H1 (cell line): Measurements from ENCODE around the gene ARHGAP8. TPM values are rescaled to one million over a fixed set of nuclear protein-coding genes. Genes with fewer than 3 reads are reported as not detected.

Experiments used
- CTCF ChIA-PET: fragments of 300-600 bp; sonication (Branson Sonifier 250); formaldehyde crosslinking; loops from one replicate; lab custom pipeline; 2021; ENCODE audit not compliant: partially characterized antibody; lab: Charles Lee
- POLR2A ChIA-PET: fragments of 300-600 bp; sonication (Branson Sonifier 250); formaldehyde crosslinking; loops from one replicate; lab custom pipeline; 2021; ENCODE audit warnings: inconsistent platforms; ENCODE audit not compliant: partially characterized antibody; lab: Charles Lee
- DNase-seq, 2 experiments: peaks; one replicate each; pipeline versions ENCODE4 v3.0.0 to v3.0.0-alpha.2; 2010 to 2022; ENCODE audit warnings: low spot score in 2 of 2, low read depth in 1 of 2, mixed read lengths in 1 of 2
- FAIRE-seq: peaks from 2 replicates; lab custom pipeline; 2011; peaks lifted over from hg19 to GRCh38; lab: Jason Lieb, UNC
- H2AFZ ChIP-seq: 2 replicates; pipeline ENCODE4 v1.8.1; 2012; ENCODE audit warnings: low read length, inconsistent platforms
- H2AK5ac ChIP-seq: 2 replicates; pipeline ENCODE4 v1.6.1; 2013; ENCODE audit warnings: low read depth, low read length
- H2BK120ac ChIP-seq: replicated peaks from 2 replicates; pipeline ENCODE3; 2013; ENCODE audit warnings: low read depth, low read length, inconsistent platforms
- H2BK12ac ChIP-seq: 2 replicates; pipeline ENCODE4 v1.6.1; 2013; ENCODE audit warnings: low read depth, low read length
- H2BK15ac ChIP-seq: 2 replicates; pipeline ENCODE4 v1.6.1; 2013; ENCODE audit warnings: low read length
- H2BK20ac ChIP-seq: 2 replicates; pipeline ENCODE4 v1.6.1; 2013; ENCODE audit warnings: low read length
- H2BK5ac ChIP-seq: 2 replicates; pipeline ENCODE4 v1.6.1; 2013; ENCODE audit warnings: low read depth, low read length
- H3K14ac ChIP-seq: 2 replicates; pipeline ENCODE4 v1.6.1; 2013; ENCODE audit warnings: inconsistent platforms; ENCODE audit not compliant: insufficient read length
- H3K18ac ChIP-seq: 2 replicates; pipeline ENCODE4 v1.6.1; 2013; ENCODE audit warnings: low read length; ENCODE audit errors: extremely low read depth
- H3K23ac ChIP-seq: 2 replicates; pipeline ENCODE4 v1.6.1; 2013; ENCODE audit warnings: inconsistent platforms; ENCODE audit not compliant: insufficient read length
- H3K23me2 ChIP-seq: 2 replicates; pipeline ENCODE4 v1.6.1; 2013; ENCODE audit warnings: low read depth, low read length
- H3K27ac ChIP-seq: 2 replicates; pipeline ENCODE4 v1.6.1; 2011; ENCODE audit warnings: low read depth, low read length, inconsistent platforms
- H3K27me3 ChIP-seq, 4 experiments: replicated peaks in 1 of 4; 1 replicate in 1 of 4; 2 replicates in 3 of 4; pipeline versions ENCODE4 v1.6.1 to v1.8.1; 2011 to 2013; ENCODE audit warnings: low read length in 3 of 4, mild to moderate bottlenecking in 3 of 4, inconsistent platforms in 2 of 4, mixed read lengths in 2 of 4, moderate library complexity in 1 of 4; ENCODE audit not compliant: control insufficient read depth in 3 of 4, insufficient read depth in 3 of 4; ENCODE audit errors: extremely low read depth in 1 of 4
- H3K36me3 ChIP-seq, 4 experiments: 2 replicates each; pipeline versions ENCODE4 v1.6.1 to v1.8.1; 2011 to 2013; ENCODE audit warnings: mild to moderate bottlenecking in 4 of 4, low read length in 3 of 4, moderate library complexity in 2 of 4, control low read depth in 1 of 4, inconsistent platforms in 1 of 4; ENCODE audit not compliant: insufficient read depth in 4 of 4, control insufficient read depth in 2 of 4
- H3K4ac ChIP-seq: replicated peaks from 2 replicates; pipeline ENCODE3; 2013; ENCODE audit warnings: low read length, low read depth, mixed read lengths, inconsistent platforms; ENCODE audit not compliant: insufficient read length
- H3K4me1 ChIP-seq, 4 experiments: replicated peaks in 1 of 4; 1 replicate in 1 of 4; 2 replicates in 3 of 4; pipeline versions ENCODE4 v1.6.1 to v1.8.1; 2011 to 2013; ENCODE audit warnings: low read length in 3 of 4, inconsistent platforms in 2 of 4, mixed read lengths in 1 of 4; ENCODE audit not compliant: insufficient read depth in 4 of 4, control insufficient read depth in 3 of 4
- H3K4me2 ChIP-seq, 2 experiments: 2 replicates each; pipeline versions ENCODE4 v1.6.1 to v1.8.1; 2011 to 2013; ENCODE audit warnings: low read depth in 2 of 2, low read length in 2 of 2, control low read depth in 1 of 2, inconsistent platforms in 1 of 2, mild to moderate bottlenecking in 1 of 2; ENCODE audit not compliant: insufficient read depth in 1 of 2
- H3K4me3 ChIP-seq, 4 experiments: fragments of 200-600, 300-600 bp in 1 of 4; sonication (generic), shearing (Covaris generic), sonication (Bioruptor Twin) in 1 of 4; 2 replicates each; pipeline versions ENCODE4 v1.5.1 to v1.8.1; 2011 to 2016; ENCODE audit warnings: low read length in 4 of 4, low read depth in 3 of 4, control low read depth in 2 of 4, inconsistent platforms in 2 of 4, mild to moderate bottlenecking in 2 of 4, mixed read lengths in 1 of 4, moderate library complexity in 1 of 4; ENCODE audit not compliant: insufficient read depth in 2 of 4; ENCODE audit errors: extremely low read depth in 1 of 4
- H3K56ac ChIP-seq: replicated peaks from 2 replicates; pipeline ENCODE3; 2013; ENCODE audit warnings: low read depth, mild to moderate bottlenecking, mixed read lengths, low read length, inconsistent platforms; ENCODE audit not compliant: insufficient read length
- H3K79me1 ChIP-seq: 2 replicates; pipeline ENCODE4 v1.6.1; 2013; ENCODE audit warnings: low read depth, low read length, control low read depth
- H3K79me2 ChIP-seq, 2 experiments: 2 replicates each; pipeline versions ENCODE4 v1.6.1 to v1.8.1; 2012 to 2013; ENCODE audit warnings: low read length in 2 of 2, mild to moderate bottlenecking in 2 of 2, inconsistent platforms in 1 of 2; ENCODE audit not compliant: insufficient read depth in 2 of 2, control insufficient read depth in 1 of 2
- H3K9ac ChIP-seq, 4 experiments: replicated peaks in 1 of 4; 1 replicate in 1 of 4; 2 replicates in 3 of 4; pipeline versions ENCODE4 v1.6.1 to v1.8.1; 2011 to 2013; ENCODE audit warnings: low read depth in 3 of 4, low read length in 3 of 4, control low read depth in 2 of 4, mild to moderate bottlenecking in 2 of 4, moderate library complexity in 2 of 4, inconsistent platforms in 1 of 4; ENCODE audit errors: extremely low read depth in 1 of 4
- H3K9me3 ChIP-seq, 2 experiments: 2 replicates each; pipeline versions ENCODE4 v1.6.1 to v1.8.1; 2012 to 2013; ENCODE audit warnings: mild to moderate bottlenecking in 2 of 2, moderate library complexity in 2 of 2, control low read depth in 1 of 2, inconsistent platforms in 1 of 2, low read depth in 1 of 2, low read length in 1 of 2, mixed read lengths in 1 of 2; ENCODE audit not compliant: insufficient read depth in 2 of 2
- H4K20me1 ChIP-seq, 2 experiments: replicated peaks in 1 of 2; 2 replicates each; pipeline versions ENCODE3 to v1.8.1; 2011 to 2013; ENCODE audit warnings: inconsistent platforms in 2 of 2, low read length in 2 of 2, mild to moderate bottlenecking in 1 of 2; ENCODE audit not compliant: insufficient read depth in 2 of 2, control insufficient read depth in 1 of 2
- H4K5ac ChIP-seq: 2 replicates; pipeline ENCODE4 v1.6.1; 2013; ENCODE audit warnings: low read length, low read depth, mixed read lengths, inconsistent platforms; ENCODE audit not compliant: insufficient read length
- H4K8ac ChIP-seq: 2 replicates; pipeline ENCODE4 v1.8.0; 2013; ENCODE audit warnings: mild to moderate bottlenecking, moderate library complexity, low read length, inconsistent platforms; ENCODE audit not compliant: insufficient read depth; ENCODE audit errors: extremely low read depth
- H4K91ac ChIP-seq: replicated peaks from 2 replicates; pipeline ENCODE3; 2013; ENCODE audit warnings: low read length, mixed read lengths, inconsistent platforms; ENCODE audit not compliant: insufficient read length
- MAFK ChIP-seq: IDR thresholded peaks from 2 replicates; pipeline ENCODE4 v1.6.1; 2012; ENCODE audit warnings: low read depth, mild to moderate bottlenecking, improper control_type of control experiment, low read length
- POLR2AphosphoS5 ChIP-seq: IDR thresholded peaks from 2 replicates; pipeline ENCODE4 v1.6.1; 2011; ENCODE audit warnings: low read depth, low read length
- WGBS, 2 experiments: shearing (Covaris generic) in 1 of 2; methylation state at CpG; one replicate each; pipeline versions ENCODE4 v1.1.6 to v1.1.7; 2013 to 2015; ENCODE audit warnings: low lambda C conversion rate in 2 of 2, mixed read lengths in 2 of 2, inconsistent platforms in 1 of 2, low coverage in 1 of 2, missing lambda C conversion rate in 1 of 2; ENCODE audit not compliant: insufficient replicate concordance in 2 of 2, insufficient coverage in 1 of 2, insufficient read length in 1 of 2; ENCODE audit errors: extremely low coverage in 1 of 2, missing lambda C conversion rate in 1 of 2; 5-methylcytosine and 5-hydroxymethylcytosine counted together
- polyA plus RNA-seq, 7 experiments: library from polyadenylated mRNA; depleted of rRNA in 3 of 7; stranded (reverse) in 5 of 7; unstranded in 2 of 7; fragments of >200 nt in 5 of 7; fragments of 200-250 nt in 2 of 7; gene quantifications; 1 replicate in 5 of 7; 2 replicates in 1 of 7; 4 replicates in 1 of 7; pipeline versions ENCODE4 v1.2.1 to v1.2.3, GENCODE V29; 2011 to 2013; ENCODE audit warnings: missing spikeins in 2 of 7, mixed read lengths in 2 of 7
- total RNA-seq: library from RNA; stranded (reverse); fragmentation: NEBNext Ultra II Directional; extraction: Animal tissue kit (Norgen Biotek cat#: 25700); gene quantifications from 2 replicates; pipeline ENCODE4 v1.2.1, GENCODE V29; 2021

Gene ARHGAP8
- total and polyA plus RNA-seq, 2 of the 8 experiments (the other 6 are each of a cell fraction or from before 2014, with no cell fraction given), result 35.6 to 47.7 TPM

- H3K9me3 ChIP-seq, result no peaks in the 10 kb centered on the region
- 0 out of 8 replicates have a peak overlapping the region, but pooled peaks of 1 of the 4 experiments have one; percentile 51 for H3K4me3 ChIP-seq
- H3K56ac ChIP-seq, result no peak overlapping the region
- peaks cover 8 to 20% of the 10 kb centered on the region in 2 experiments for H4K20me1 ChIP-seq
- H3K79me2 ChIP-seq, result peaks cover 0 to 53% of the 10 kb centered on the region in 2 experiments; a peak in 2 of 4 replicates
- WGBS, 2 experiments, result 87% methylated on average over 7 of the region's 7 CpGs; no CpG with 5 or more reads in 1 of the 2 experiments
- FAIRE-seq (no peak), DNase-seq (no peak)
- H4K8ac ChIP-seq, result no peak overlapping the region
- no peak overlapping the region for H3K9ac ChIP-seq
- peak overlapping the region; percentile 63 to 86; a peak in 3 of 4 replicates for H3K4me2 ChIP-seq
- peaks cover 3% of the 10 kb centered on the region; the same call in 1 of the 2 replicates for H3K79me1 ChIP-seq
- peaks cover 5% of the 10 kb centered on the region for H3K23me2 ChIP-seq
- peaks cover 4 to 29% (median 19%) of the 10 kb centered on the region in 4 experiments for H3K4me1 ChIP-seq
- no peak overlapping the region for H4K91ac ChIP-seq
- H2BK120ac ChIP-seq, result no peak overlapping the region
- no peak overlapping the region for H3K23ac ChIP-seq
- no peaks in the 10 kb centered on the region for H3K36me3 ChIP-seq
- peak overlapping the region; percentile 47; the same call in 1 of the 2 replicates for H2BK5ac ChIP-seq
- peak overlapping the region; percentile 68; the same call in 1 of the 2 replicates for H2AK5ac ChIP-seq
- no peak overlapping the region for H3K27ac ChIP-seq
- H2AFZ ChIP-seq, result no peak overlapping the region
- peak; percentile 63; the same call in 1 of the 2 replicates for TF ChIP-seq POLR2AphosphoS5
- no peak for TF ChIP-seq MAFK
- no peak overlapping the region for H3K4ac ChIP-seq
- POLR2A ChIA-PET, result interaction anchor here (0.8 to 2.8 kb wide), 5 partner anchors 10 to 262 kb away, joined by 3 to 9 read pairs (median 3); no protein-coding TSS in a partner anchor
- peak overlapping the region; percentile 83 for H2BK15ac ChIP-seq
- peak overlapping the region; percentile 40; the same call in 1 of the 2 replicates for H2BK12ac ChIP-seq
- H3K27me3 ChIP-seq, result peaks cover 0 to 7% (median 4%) of the 10 kb centered on the region in 4 experiments; a peak in 4 of 7 replicates
- H4K5ac ChIP-seq, result no peak overlapping the region
- no peak overlapping the region for H2BK20ac ChIP-seq
- H3K14ac ChIP-seq, result no peak overlapping the region
- CTCF ChIA-PET, result interaction anchor here (0.8 to 4.9 kb wide), 5 partner anchors 20 to 326 kb away, joined by 3 to 31 read pairs (median 3); no protein-coding TSS in a partner anchor
- H3K18ac ChIP-seq, result peak overlapping the region; percentile 36
Measured at GRCh38 chr22:44754998-44755397, 2.6 kb downstream of the ARHGAP8 start.
